GM21526 (cell line): ENCODE data around the gene SERTAD4.
"Not testable (repeated sequence)": the region's sequence is repeated elsewhere in the genome, so short reads cannot be mapped to it uniquely, and the experiment has no call there.

ENCODE experiments used
- ATAC-seq: cut with Tn5 transposase; IDR thresholded peaks from one replicate; pipeline ENCODE4 v1.9.1; 2021; ENCODE audit warnings: moderate library complexity; ENCODE audit not compliant: unreplicated experiment, low FRiP score

SERTAD4 gene

DNA sequence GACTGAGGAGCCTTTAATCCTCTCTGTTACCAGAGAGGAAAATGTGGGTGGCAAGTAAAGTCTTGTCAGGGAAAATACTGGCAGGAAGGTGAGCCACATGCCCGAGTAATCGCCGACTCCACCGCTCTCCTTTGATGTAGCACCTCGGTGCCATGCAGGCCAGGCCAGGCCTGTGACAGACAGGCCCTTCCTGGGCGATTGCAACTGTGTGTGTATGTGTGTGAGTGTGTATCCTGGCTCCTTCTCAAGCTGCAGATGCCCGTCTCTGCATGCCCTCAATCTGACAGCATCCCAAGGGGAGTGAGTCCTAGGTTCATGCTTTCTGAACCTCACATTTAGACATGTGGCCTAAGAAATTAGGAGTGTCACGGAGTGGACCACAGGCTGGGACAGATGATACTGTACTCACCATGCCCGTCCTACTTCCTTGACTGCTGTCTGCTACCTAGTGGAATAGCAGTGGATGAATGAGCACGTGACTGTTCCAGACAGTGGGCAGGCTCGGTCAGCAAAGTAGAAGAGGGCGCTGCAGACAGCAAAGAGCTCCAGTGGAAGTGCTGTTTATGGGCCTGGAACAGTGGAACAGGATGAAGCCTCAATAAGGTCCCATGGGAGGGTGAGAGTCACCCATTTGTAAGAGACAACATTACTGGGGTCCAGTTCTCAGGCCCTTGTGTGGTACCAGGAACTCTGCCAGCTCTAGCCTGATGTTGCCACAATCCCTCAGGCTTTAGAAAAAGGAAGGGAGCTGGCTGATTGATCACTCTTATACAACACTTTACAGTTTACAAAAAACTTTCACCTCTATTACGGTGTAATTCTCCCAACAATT is 25.3 kb downstream of the SERTAD4 start:
- ATAC-seq, result no peak

DNA sequence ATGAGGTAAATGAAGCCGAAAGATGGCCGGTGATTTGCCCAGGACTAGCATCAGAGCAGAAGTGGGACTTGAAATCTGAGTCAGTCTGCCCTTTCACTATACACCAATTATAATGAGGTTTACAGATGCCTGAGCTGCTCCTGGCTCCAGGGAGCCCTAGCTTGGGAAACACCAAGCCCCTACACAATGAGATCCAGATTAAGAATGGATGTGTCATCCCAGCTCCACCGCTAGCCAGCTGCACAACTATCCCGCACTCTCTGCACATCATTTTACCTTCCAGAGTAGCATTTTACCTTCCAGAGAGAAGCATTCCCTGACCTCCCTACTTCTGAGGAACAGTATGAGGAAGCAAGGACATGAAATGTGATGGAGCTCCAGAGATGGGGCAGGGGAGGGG is 27.0 kb downstream of the SERTAD4 start:
- no peak for ATAC-seq

DNA sequence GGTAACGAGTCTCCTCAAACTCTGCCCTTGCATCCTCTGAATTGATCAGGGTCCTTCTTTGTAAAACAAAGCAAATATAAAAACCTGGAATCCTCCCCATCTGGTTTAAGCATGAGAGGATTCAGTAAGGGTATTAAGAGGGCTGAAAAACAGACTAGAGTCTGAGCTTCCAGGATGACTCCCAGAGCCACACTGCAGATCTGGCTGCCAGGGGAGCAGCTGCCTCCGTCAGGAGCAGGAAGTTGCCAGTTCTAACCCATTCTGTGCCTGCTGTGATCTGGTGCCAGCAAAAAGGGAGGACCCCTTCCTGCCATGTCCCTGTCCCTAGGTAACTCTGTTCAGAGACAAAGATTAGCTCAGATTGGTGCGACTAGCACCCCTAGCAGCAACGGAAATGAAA is 27.5 kb downstream of the SERTAD4 start:
- ATAC-seq, result no peak

DNA sequence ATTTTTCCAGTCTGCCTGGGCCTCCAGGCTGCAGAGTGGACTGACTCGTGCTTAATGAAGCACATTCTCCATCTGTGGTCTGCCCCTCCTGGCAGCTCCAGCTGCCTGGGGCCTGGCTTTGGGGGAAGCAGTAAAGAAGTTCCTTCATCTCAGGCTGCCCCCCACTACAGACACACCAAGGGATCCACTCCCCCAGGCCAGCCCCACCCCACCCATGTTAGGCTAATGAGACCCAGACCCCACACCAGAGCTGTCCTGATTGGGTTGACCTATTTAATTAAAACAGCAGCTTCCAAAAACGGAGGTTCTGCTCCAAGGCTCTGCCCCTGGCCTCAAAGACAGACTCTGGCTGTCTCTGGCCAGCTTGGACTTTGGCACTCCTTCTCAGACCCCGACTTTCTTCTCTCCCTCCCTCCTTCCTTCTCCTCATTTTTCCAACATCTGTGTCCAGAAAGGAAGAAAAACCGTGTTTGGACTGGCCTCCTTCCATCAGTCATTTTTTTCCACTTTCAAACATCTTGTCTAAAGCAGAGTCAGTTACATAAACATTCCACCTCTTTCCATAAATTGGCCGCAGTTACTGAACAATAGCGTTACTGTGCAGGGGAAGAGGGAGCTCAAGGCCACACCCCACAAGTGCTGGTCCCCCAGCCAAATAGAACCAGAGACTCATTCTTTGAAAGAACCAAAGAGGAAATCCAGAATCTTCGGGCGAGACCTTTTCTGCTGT is 29.7 kb downstream of the SERTAD4 start:
- ATAC-seq, result no peak

DNA sequence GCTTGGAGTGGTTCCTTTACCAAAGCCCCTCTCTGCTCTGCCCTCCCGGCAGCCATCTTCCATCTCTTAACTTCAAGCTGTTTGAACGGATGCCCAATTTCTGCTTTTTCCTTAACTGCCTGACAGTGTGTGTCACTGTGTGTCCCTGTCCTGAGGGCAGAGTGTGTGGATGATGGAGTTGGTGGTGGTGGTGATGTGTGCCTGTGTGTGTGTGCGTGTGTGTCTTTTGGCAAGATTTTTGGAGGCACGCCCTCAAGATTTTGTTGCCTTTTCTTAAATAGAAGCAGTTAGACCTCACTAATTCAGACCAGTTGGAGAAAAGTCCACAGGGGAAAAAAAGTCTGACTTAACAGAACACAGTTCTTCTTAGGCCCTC is 30.3 kb downstream of the SERTAD4 start:
- no peak for ATAC-seq

DNA sequence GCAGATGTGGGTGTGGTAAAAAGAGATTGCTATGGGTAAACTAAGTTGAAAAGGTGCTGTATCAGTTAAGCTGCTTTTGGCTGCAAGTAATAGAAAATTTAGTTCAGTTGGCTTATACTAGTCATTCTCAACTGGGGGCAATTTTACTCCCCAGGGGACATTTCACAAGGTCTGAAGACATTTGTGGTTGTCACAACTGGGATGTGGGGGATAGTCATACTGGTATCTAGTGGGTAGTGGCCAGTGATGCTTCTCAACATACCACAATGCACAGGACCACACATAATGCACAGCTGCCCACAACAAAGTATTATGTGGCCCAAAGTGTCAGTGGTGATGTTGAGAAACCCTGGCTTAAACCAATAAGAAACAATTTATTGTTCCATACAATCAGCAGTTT is 31.4 kb downstream of the SERTAD4 start:
- ATAC-seq, result no peak

DNA sequence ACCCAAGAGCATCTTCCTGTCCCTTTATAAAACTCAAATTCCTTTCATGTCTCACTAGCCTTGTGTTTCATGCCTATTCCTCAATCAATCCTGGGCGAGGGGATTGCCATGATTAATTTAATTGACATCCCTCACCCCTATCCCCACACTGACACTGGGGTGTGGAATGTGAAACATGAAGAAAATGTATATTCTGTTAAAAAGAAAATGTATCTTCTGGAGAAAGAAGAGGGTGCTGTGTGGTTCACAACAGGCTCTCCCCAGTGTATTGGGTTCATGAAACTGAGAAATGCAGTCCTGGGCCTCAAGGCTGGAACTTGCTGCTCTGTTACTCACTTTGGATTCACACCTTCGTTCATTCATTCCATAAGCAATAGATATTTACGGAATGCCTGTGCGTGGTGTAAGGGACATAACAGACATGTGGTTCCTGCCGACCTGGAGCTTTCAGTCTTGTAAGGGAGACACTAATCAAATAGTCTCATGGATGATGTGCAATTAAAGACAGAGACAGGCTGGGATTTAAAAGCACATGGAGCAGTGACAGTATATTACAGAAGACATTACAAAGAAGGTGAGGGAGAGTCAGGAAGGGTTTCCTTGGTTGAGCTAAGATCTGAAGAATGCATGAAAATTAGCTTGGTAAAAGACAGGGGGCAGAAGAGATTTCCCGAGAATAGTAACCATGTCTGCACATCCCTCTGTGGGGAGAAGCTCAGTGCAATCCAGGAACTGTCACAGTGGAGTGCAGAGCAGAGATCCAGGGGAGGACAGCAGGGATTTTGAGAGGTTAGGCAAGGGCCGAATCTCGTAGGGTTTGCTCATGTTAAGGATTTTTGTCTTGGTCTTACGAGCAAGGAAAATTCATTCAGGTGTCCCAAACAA is 32.1 kb downstream of the SERTAD4 start:
- ATAC-seq, result no peak

GRCh38 chr1:210265392-210265955 is 32.9 kb downstream of the SERTAD4 start:
- not testable (repeated sequence) for ATAC-seq

GRCh38 chr1:210269981-210270380 is 37.4 kb downstream of the SERTAD4 start:
- no peak for ATAC-seq

DNA sequence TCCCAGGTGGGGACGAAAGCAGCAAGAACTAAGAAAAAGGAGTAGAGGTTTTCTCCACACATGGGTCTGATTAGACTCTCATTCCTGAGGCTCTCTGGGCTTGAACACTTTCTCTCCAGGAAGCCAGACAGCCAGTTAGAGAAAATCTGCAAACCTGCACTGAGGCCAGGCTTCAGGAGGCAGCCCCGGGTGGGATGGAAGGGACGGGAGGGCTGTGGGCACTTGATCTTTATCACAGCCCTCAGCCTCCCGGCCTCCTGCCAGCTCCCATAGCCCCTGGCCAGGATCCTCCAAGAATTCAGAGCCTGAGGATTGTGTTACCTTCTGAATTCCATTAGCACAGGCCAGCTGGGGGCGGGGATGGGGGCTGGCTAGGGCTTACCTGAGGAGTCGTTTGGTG is 40.1 kb downstream of the SERTAD4 start:
- no peak for ATAC-seq

DNA sequence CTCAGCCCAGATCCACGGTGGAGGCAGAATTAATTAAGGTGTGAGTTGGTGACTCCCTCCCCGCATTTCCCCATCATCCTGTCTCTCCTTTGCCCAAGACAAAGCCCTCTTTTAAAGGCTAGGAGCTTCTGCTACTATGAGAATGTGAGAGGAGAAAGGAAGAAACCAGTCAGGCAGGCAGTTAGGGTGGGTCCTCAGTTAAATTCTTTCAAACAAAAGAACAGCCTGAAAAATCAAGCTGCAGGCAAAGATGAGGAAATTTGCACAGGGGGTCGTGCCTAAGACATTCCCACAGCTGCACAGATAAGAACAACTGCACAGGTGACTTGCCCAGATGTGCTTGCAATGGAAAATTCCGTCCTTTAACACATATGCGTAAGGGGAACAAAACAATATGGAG is 47.6 kb downstream of the SERTAD4 start:
- ATAC-seq, result no peak

- no peak for ATAC-seq
Measured at GRCh38 chr1:210288116-210288515, 55.5 kb downstream of the SERTAD4 start.

DNA sequence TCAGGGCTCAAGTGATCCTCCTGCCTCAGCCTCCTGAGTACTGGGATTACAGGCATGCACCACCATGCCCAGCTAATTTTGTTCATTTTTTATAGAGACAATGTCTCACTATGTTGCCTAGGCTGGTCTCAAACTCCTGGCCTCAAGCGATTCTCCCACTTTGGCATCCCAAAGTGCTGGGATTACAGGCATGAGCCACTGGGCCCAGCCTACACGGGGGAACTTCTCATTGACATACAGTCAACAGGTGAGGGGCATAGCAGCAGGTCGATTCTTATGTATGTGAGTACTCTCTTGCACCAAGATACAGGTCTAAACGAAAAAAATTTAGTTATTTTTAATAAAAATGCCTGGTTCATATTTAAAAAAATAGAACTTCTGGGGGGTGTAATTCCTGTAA is 56.7 kb downstream of the SERTAD4 start:
- ATAC-seq, result no peak

GRCh38 chr1:210291081-210291764 is 58.6 kb downstream of the SERTAD4 start:
- no peak for ATAC-seq

DNA sequence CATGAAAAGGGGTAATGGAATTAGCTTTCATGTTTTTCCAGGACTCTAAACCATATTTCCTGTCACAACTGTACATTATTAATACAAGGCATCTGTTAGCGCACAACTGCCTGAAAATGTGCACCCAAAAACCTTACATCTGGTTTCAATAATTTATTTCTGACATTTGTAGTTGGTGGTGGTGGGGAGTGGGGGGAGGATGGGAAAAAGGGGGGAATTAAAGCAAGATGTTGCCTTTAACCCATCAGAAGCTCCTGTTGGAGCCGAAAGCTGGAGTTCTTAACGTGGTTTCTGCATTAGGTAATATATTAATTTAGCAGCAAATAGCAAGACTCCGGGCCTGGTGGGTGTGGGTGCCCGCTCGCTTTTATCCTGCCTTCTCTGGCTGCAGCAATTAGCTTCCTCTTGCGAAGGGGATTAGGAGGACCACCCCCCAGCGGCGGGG is 59.2 kb downstream of the SERTAD4 start:
- ATAC-seq, result no peak

DNA sequence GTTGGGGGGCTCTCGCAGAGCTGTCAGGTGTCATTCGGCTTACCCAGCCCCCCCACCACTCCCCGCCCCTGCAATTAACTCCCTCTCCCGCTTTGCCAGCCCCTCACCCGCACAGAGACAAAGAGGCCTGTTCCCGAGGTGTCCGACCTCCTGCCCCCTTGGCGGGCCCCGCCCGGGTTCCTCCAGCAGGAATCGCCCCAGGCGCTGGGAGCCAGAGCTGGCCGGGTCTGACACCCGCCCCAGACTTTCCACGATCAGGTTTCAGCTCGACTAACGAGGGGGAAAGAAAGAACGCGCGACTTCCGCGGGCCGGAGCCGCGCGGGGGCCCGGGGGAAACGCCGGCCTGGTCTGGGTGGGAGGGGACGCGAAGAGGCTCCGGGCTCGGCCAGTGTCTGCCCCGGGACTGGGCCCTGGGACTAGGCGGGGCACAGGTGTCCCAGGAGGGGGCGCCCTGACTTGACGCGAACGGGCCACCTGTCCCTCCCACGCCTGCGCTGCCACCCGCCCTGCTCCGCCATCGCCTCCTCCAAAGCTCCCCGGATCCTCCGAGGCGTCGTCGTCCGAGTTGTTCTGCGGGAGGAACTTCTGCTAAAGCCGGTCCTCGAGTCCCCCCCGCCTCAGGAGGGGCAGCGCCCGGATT is 59.8 kb downstream of the SERTAD4 start:
- ATAC-seq, result peak; percentile 87

DNA sequence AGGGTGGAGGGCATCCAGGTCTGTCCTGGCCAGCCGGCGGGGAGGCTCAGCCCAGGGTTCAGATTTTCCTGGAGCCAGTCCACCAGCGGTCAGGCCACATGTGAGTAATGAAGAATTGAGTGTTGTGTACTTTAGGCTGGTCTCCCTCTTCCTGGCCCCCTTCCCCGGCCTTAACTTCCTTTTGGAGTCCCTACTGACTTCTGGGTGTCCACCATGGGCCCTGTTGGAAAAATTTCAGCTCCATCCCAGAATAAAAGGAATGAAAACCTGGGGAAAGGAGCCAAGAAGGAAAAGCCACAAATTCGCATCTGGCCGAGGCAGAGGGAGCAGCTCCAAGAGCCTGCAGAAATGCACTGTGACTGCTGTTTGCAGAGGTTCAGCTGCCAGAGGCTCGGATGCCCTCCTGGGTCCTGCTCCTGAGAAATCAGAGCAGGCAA is 60.6 kb downstream of the SERTAD4 start:
- no peak for ATAC-seq

- no peak for ATAC-seq
Measured at GRCh38 chr1:210294999-210295745, 62.6 kb downstream of the SERTAD4 start.
